AG10803 (cell line): Measurements from ENCODE around the gene RGS16.
A peak's percentile ranks its signal among the peaks of the same experiment; 100 is the strongest.

Experiments
- DNase-seq: peaks from one replicate; pipeline ENCODE4 v3.0.0; 2010; ENCODE audit warnings: low read depth
- H3K4me3 ChIP-seq: 2 replicates; pipeline ENCODE4 v1.5.1; 2011; ENCODE audit warnings: mild to moderate bottlenecking, low read length, control low read depth
- TF ChIP-seq, protein P1 (sequence below): conservative IDR thresholded peaks from 2 replicates; pipeline ENCODE4 v1.5.1; 2011; ENCODE audit warnings: mild to moderate bottlenecking, low read length, control low read depth, inconsistent platforms

RGS16 gene

DNA sequence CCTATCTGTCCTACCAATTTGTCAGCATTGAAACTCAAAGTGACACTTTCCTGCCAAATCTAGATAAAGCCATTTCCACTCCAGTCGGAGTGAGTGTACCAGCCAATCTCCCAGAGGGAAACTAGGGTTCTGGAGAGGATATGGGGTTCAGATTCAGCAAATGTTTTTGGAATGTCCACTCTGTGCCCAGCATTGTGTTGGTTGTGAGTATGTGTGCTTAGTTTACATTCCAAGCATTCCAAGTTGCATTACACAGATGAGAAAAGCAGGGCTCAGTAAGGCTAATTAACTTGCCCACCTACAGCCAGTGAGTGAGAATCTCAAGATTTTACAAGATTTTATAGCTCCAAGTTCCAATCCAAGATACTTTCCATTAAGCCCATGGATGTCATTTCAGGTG is 26.4 kb upstream of the RGS16 start:
- no peak overlapping the region for H3K4me3 ChIP-seq
- TF ChIP-seq, protein P1, sequence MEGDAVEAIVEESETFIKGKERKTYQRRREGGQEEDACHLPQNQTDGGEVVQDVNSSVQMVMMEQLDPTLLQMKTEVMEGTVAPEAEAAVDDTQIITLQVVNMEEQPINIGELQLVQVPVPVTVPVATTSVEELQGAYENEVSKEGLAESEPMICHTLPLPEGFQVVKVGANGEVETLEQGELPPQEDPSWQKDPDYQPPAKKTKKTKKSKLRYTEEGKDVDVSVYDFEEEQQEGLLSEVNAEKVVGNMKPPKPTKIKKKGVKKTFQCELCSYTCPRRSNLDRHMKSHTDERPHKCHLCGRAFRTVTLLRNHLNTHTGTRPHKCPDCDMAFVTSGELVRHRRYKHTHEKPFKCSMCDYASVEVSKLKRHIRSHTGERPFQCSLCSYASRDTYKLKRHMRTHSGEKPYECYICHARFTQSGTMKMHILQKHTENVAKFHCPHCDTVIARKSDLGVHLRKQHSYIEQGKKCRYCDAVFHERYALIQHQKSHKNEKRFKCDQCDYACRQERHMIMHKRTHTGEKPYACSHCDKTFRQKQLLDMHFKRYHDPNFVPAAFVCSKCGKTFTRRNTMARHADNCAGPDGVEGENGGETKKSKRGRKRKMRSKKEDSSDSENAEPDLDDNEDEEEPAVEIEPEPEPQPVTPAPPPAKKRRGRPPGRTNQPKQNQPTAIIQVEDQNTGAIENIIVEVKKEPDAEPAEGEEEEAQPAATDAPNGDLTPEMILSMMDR: no peak
- no peak for DNase-seq

DNA sequence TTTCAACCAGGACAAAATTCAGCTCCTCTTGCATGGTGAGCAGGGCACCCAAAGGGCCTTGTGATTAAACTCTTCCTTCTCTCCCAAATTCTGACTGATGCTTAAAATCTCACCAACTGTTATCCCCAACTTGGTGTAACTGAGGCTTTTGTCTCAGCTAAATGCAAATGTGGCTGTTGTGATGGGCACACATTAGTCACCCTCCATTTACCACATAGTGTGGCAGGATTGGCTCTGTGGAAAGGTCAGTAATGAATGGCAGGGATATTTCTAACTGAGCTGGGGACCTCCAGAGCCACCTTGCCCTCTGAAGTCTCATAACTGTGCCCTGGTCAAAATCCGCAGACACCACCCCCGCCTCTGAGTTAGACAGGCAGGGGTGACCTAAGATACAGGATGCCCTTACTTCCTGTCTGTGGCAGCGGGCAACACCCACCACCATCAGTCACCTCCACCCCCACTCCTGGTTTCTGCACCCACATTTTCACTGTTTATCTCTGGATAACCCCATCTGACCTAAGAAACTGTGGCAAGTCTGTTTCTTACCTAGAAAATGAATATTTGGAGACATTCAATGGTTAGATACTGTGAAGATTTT is 25.4 kb upstream of the RGS16 start:
- DNase-seq: no peak
- H3K4me3 ChIP-seq: no peak overlapping the region
- TF ChIP-seq, protein P1: no peak

DNA sequence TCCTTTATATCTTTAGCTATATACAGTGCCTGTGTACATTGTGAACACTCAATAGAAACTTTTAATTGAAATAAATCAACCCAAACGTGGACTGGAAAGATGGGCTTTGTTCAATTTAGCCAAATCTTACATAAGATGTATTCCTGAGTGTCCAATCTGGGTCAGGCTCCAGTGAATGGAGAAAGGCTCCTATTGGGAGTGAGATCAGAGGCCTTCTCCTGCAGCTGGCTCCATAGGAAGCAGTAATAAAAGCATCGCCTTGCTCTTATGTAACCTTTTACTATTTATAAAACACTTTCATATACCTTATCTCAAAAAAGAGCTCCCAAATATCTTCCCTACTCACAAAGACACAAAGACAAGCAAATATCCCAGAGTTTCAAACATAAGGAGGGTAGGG is 24.9 kb upstream of the RGS16 start:
- H3K4me3 ChIP-seq: no peak overlapping the region
- TF ChIP-seq, protein P1: no peak
- no peak for DNase-seq

DNA sequence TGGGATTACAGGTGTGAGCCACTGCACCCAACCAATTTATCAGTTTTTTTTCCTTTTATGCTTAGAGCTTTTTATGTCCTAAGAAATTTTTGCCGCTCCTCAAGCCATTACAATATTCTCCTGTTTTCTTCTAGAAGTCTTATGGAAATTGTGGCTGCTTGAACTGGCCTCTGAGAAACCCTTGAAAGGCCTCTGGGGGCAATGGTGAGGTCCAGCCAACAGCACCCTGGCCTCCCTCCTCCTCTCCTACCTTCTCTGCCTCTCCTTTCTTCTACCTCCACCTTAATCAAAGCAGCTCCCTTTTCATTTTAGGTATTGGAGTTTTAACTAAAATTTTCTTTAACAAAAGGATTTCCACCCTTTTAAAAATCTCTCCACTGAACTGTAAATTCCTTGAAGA is 24.5 kb upstream of the RGS16 start:
- no peak overlapping the region for H3K4me3 ChIP-seq
- TF ChIP-seq, protein P1: no peak
- DNase-seq: no peak

DNA sequence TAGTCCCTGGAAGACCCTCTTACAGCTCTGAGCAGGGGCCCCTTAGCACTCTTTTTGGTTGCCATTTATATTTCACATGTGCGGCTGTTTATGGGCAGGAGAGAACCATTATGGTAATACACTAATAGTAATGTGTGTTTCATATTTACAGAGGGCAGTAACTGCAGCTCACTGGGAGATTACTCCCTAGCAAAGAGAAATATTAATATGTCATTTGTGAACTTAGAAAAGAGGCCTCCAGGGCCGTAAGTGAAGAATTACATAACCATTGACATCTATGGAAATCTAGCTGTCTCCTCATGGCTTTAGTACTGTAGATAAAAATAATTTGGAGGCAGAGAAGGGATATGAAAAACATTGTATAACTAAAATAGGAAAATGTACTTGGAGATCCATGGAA is 23.4 kb upstream of the RGS16 start:
- TF ChIP-seq, protein P1: no peak
- no peak for DNase-seq
- no peak overlapping the region for H3K4me3 ChIP-seq

DNA sequence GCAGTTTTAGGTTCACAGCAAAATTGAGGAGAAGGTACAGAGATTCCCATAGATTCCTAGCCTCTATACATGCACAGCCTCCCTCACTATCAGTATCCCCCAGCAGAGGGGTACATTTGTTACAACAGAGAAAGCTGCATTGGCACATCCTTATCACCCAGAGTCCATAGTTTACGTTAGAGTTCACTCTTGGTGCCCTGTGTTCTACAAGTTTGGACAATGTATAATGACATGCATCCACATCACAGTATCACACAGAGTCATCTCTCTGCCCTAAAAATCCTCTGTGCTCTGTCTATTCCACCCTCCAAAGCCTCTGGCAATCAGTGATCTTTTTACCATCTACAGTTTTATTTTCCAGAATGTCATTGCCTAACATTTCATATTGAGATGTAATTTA is 22.3 kb upstream of the RGS16 start:
- TF ChIP-seq, protein P1: no peak
- no peak overlapping the region for H3K4me3 ChIP-seq
- DNase-seq: no peak

DNA sequence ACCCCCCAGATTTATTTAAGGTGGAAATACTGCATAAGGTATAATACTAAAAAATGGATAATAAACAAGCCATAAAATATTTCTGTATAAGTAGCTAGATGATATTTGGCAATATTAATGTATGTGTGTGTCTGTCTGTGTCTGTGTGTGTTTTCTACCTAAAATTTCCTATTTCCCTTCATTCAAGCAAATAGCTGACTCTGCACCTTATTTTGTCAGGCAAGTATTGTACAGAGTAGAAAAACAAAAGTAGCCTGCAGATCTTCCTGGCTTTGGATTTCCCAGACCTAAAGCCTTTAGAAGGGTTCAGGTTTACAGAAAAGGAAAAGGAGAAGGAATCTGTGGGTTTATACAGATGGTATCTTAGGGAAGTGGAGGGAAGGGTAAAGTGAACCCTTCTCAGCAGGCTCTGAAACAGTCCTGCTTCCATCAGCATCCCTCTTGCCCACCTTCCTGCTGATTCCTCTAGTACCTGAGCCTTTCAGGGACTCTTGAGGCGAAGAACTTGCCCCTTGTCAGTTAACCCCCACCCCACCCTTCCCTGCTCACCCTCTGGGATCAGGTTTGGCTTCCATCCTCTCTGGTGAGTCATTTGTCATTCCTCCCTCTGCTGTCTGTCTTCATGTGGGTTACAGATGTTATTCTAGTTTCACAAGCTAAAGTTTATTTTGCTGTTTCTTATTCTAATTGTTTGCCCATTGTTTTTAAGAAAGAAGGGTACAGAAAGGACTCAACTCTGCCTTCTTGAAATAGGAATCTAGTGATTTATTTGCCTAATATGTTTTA is 21.7 kb upstream of the RGS16 start:
- no peak overlapping the region for H3K4me3 ChIP-seq
- DNase-seq: peak; percentile 43
- TF ChIP-seq, protein P1: no peak
